Caco-2 (cell line): ENCODE data around the gene MAML2. TPM values are rescaled to one million over a fixed set of nuclear protein-coding genes. Genes with fewer than 3 reads are reported as not detected.

ENCODE experiments used
- BruUV-seq: library from RNA; stranded (reverse); fragments of 400-500 nt; replicated peaks from 2 replicates; lab custom pipeline; 2021; lab: Mats Ljungman, UMichigan
- CTCF ChIA-PET: fragments of 300-600 bp; sonication (Branson Sonifier 250); formaldehyde crosslinking; loops from one replicate; lab custom pipeline; 2022; ENCODE audit warnings: antibody characterized with exemption; lab: Charles Lee
- POLR2A ChIA-PET: fragments of 300-600 bp; sonication (Branson Sonifier 250); formaldehyde crosslinking; loops from one replicate; lab custom pipeline; 2022; ENCODE audit warnings: antibody characterized with exemption; lab: Charles Lee
- DNase-seq, 2 experiments: peaks; one replicate each; pipeline versions ENCODE4 v3.0.0 to v3.0.0-alpha.2; 2020 to 2022
- H3K27me3 ChIP-seq: replicated peaks from 2 replicates; pipeline ENCODE4 v1.6.0; 2011; ENCODE audit warnings: low read length; ENCODE audit not compliant: control insufficient read depth, insufficient read depth
- H3K36me3 ChIP-seq: 2 replicates; pipeline ENCODE4 v1.5.1; 2011; ENCODE audit warnings: low read length; ENCODE audit not compliant: control insufficient read depth, insufficient read depth
- H3K4me1 ChIP-seq: fragments of 250-450 bp; sonication (Bioruptor Pico); 2 replicates; pipeline ENCODE4 v1.5.1; 2020; ENCODE audit warnings: mild to moderate bottlenecking
- H3K4me3 ChIP-seq: 2 replicates; pipeline ENCODE4 v1.5.1; 2011; ENCODE audit warnings: low read depth, mild to moderate bottlenecking, control low read depth, low read length
- H3K9me3 ChIP-seq: fragments of 250-450 bp; sonication (Bioruptor Pico); 2 replicates; pipeline ENCODE4 v1.5.1; 2020; ENCODE audit warnings: mild to moderate bottlenecking, moderate library complexity
- H3K27ac Mint-ChIP-seq: one replicate; pipeline ENCODE4 v1.8.0; 2022; ENCODE audit warnings: mixed read lengths; ENCODE audit not compliant: unreplicated experiment
- H3K27me3 Mint-ChIP-seq: one replicate; pipeline ENCODE4 v1.8.0; 2022; ENCODE audit warnings: mixed read lengths; ENCODE audit not compliant: insufficient read depth, unreplicated experiment
- H3K36me3 Mint-ChIP-seq: one replicate; pipeline ENCODE4 v1.8.0; 2022; ENCODE audit warnings: mild to moderate bottlenecking, mixed read lengths; ENCODE audit not compliant: insufficient read depth, unreplicated experiment
- H3K4me1 Mint-ChIP-seq: one replicate; pipeline ENCODE4 v1.8.0; 2022; ENCODE audit warnings: low read depth, mixed read lengths; ENCODE audit not compliant: unreplicated experiment
- H3K4me3 Mint-ChIP-seq: one replicate; pipeline ENCODE4 v1.8.0; 2022; ENCODE audit warnings: mild to moderate bottlenecking, moderate library complexity, mixed read lengths; ENCODE audit not compliant: unreplicated experiment
- H3K9me3 Mint-ChIP-seq: one replicate; pipeline ENCODE4 v1.8.0; 2022; ENCODE audit warnings: mixed read lengths; ENCODE audit not compliant: unreplicated experiment
- CTCF ChIP-seq, 2 experiments: fragments of 200-600 bp in 1 of 2; IDR thresholded peaks; 1 replicate in 1 of 2; 2 replicates in 1 of 2; pipeline versions ENCODE4 v1.5.1 to v1.8.0; 2011 to 2022; ENCODE audit warnings: antibody characterized with exemption in 1 of 2, control low read depth in 1 of 2, inconsistent platforms in 1 of 2, low read depth in 1 of 2, low read length in 1 of 2, mild to moderate bottlenecking in 1 of 2, moderate library complexity in 1 of 2; ENCODE audit not compliant: insufficient read depth in 1 of 2, severe bottlenecking in 1 of 2, unreplicated experiment in 1 of 2
- intact Hi-C: fragments of 100-400 bp; cut with micrococcal nuclease; formaldehyde crosslinking; loops from one replicate; pipeline ENCODE4 v1.10.0; 2022; ENCODE audit not compliant: unreplicated experiment
- total RNA-seq: library from RNA; stranded (reverse); gene quantifications from 2 replicates; pipeline ENCODE4 v1.2.3, GENCODE V29; 2022

The MAML2 gene
- total RNA-seq, 1 experiment from 2014 or later: 11.5 TPM

- peaks cover 7% of the 10 kb centered on the region for H3K36me3 Mint-ChIP-seq
- intact Hi-C loops: no loop called here
- DNase-seq: no peak
- no peak for TF ChIP-seq CTCF (IDR thresholded peaks at IDR 0.05; ENCODE audit: insufficient read depth in 1 of 2, low read depth in 1 of 2, low read length in 1 of 2, severe bottlenecking in 1 of 2, unreplicated experiment in 1 of 2)
- no TSS peak for BruUV-seq
- ChIA-PET POLR2A (no interaction called here), CTCF (no interaction called here)
- no peak overlapping the region for H3K4me3 Mint-ChIP-seq
- no peaks in the 10 kb centered on the region for H3K4me1 Mint-ChIP-seq
- no peaks in the 10 kb centered on the region for H3K4me1 ChIP-seq
- 0 out of 2 replicates have a peak, but pooled peaks cover 5% of the 10 kb centered on the region for H3K9me3 ChIP-seq
- no peaks in the 10 kb centered on the region for H3K36me3 ChIP-seq
- peaks cover 14% of the 10 kb centered on the region for H3K9me3 Mint-ChIP-seq
- H3K4me3 ChIP-seq: no peak overlapping the region
- H3K27ac Mint-ChIP-seq: no peak overlapping the region
- H3K27me3 Mint-ChIP-seq: no peaks in the 10 kb centered on the region
- no peaks in the 10 kb centered on the region for H3K27me3 ChIP-seq
Measured at GRCh38 chr11:96004862-96005261, 338.1 kb downstream of the MAML2 start.

DNA sequence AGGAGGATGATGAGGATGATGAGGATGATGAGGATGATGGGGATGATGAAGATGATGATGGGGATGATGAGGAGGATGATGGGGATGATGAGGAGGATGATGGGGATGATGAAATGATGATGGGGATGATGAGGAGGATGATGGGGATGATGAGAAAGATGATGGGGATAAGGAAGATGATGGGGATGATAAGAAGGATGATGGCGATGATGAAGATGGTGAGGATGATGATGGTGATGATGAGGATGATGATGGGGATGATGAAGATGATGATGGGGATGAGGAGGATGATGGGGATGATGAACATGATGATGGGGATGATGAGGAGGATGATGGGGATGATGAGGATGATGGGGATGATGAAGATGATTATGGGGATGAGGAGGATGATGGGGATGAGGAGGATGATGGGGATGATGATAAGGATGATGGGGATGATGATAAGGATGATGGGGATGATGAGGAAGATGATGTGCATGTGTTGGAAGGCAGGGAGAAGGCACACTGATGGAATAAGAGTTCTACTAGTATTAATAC, 340.2 kb downstream of the MAML2 start:
- DNase-seq: no peak
- Histone ChIP-seq H3K27me3 (no peaks in the 10 kb centered on the region), H3K4me1 (no peaks in the 10 kb centered on the region), H3K9me3 (0 out of 2 replicates have a peak, but pooled peaks cover 5% of the 10 kb centered on the region), H3K36me3 (no peaks in the 10 kb centered on the region), H3K4me3 (no peak overlapping the region)
- CTCF ChIA-PET: no interaction called here
- intact Hi-C loops: no loop called here
- H3K4me3 Mint-ChIP-seq: no peak overlapping the region
- POLR2A ChIA-PET: no interaction called here
- H3K27ac Mint-ChIP-seq: no peak overlapping the region
- no peaks in the 10 kb centered on the region for H3K27me3 Mint-ChIP-seq
- peaks cover 14% of the 10 kb centered on the region for H3K9me3 Mint-ChIP-seq
- no peak for TF ChIP-seq CTCF (IDR thresholded peaks at IDR 0.05; ENCODE audit: insufficient read depth in 1 of 2, low read depth in 1 of 2, low read length in 1 of 2, severe bottlenecking in 1 of 2, unreplicated experiment in 1 of 2)
- BruUV-seq: no TSS peak
- peaks cover 7% of the 10 kb centered on the region for H3K36me3 Mint-ChIP-seq
- H3K4me1 Mint-ChIP-seq: no peaks in the 10 kb centered on the region

DNA sequence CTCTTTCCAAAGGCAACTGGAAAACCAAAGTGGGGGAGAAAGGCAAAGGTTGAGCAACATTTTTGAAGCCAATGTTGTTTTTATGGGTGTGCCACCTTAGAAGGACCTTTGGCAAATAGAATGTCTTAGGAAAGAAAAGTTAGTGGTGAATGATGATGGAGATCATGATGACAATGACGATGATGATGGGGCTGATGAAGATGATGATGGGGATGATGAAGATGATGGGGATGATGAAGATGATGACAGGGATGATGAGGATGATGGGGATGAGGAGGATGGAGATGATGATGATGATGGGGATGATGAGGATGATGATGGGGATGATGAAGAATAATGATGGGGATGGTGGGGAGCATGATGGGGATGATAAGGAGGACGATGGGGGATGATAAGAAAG, 340.7 kb downstream of the MAML2 start:
- TF ChIP-seq CTCF (IDR thresholded peaks at IDR 0.05; ENCODE audit: insufficient read depth in 1 of 2, low read depth in 1 of 2, low read length in 1 of 2, severe bottlenecking in 1 of 2, unreplicated experiment in 1 of 2): no peak
- no TSS peak for BruUV-seq
- intact Hi-C loops: no loop called here
- Histone ChIP-seq H3K4me3 (no peak overlapping the region), H3K4me1 (no peaks in the 10 kb centered on the region), H3K9me3 (0 out of 2 replicates have a peak, but pooled peaks cover 5% of the 10 kb centered on the region), H3K27me3 (no peaks in the 10 kb centered on the region), H3K36me3 (no peaks in the 10 kb centered on the region)
- CTCF ChIA-PET: no interaction called here
- Mint-ChIP-seq H3K4me1 (no peaks in the 10 kb centered on the region), H3K9me3 (peaks cover 14% of the 10 kb centered on the region), H3K27me3 (no peaks in the 10 kb centered on the region), H3K4me3 (no peak overlapping the region), H3K27ac (no peak overlapping the region), H3K36me3 (peaks cover 7% of the 10 kb centered on the region)
- POLR2A ChIA-PET: no interaction called here
- DNase-seq: no peak
